Measurements from ENCODE around the gene CFAP61.

Gene CFAP61

DNA sequence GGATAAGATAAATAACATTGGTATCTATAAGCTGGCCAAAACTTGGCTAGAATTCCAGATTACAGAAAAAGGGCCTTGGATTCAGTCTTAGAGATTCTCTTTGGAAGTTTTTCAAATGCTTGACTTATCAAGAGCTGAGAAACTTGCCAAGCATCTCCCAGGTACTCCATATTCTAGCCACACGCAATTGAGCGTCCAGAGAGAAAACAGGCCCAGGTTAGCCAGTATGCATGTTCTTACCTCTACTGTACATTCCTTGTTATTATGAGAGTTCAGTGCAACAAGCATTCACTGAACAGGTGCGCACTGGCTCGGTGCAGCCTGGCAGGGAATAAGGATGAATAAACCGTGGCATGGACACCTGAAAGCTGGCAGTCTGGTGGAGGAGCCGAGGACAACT is 13.7 kb upstream of the CFAP61 start:
- DNase-seq, result no peak

DNA sequence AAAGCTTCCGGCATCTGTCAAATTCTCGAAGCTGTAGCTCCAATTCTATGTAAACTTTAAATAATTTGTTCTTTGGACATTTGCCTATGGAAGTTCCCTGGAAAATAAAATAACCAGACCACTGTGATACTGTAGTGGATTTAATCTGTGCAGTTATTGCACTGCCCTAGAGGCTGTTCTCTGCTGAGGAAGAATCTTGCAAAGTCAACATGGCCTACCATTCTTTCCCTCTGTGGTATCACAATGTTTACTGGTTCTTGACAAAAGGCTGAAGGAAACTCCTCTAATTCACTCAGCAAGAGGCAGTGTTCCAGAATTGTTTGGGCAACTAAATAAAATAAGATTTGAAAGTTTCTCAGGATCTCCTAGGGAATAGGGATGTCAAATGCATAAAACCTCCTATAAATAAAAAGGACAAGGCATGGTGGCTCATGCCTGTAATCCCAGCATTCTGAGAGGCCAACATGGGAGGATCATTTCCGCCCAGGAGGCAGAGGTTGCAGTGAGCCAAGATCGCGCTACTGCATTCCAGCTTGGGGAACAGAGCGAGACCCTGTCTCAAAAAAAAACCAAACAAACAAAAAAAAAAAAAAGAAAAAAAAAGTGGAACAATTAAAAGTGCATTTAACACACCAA is 12.5 kb upstream of the CFAP61 start:
- DNase-seq, result no peak

DNA sequence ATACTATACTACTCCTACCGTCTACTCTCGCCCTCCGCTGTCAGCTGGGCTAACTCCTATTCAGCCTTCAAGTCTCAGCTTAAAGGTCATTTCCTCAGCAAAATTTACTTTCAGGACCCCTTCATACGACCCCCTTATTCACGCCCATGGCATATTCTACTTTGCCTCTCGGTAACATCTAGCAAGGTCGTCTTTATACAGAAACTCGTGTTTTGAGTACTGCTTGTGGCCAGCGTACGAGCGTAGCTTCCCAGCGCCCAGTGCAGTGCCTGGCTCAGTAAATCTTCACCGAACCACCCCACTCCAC is 612 bp upstream of the CFAP61 start:
- no peak for DNase-seq

DNA sequence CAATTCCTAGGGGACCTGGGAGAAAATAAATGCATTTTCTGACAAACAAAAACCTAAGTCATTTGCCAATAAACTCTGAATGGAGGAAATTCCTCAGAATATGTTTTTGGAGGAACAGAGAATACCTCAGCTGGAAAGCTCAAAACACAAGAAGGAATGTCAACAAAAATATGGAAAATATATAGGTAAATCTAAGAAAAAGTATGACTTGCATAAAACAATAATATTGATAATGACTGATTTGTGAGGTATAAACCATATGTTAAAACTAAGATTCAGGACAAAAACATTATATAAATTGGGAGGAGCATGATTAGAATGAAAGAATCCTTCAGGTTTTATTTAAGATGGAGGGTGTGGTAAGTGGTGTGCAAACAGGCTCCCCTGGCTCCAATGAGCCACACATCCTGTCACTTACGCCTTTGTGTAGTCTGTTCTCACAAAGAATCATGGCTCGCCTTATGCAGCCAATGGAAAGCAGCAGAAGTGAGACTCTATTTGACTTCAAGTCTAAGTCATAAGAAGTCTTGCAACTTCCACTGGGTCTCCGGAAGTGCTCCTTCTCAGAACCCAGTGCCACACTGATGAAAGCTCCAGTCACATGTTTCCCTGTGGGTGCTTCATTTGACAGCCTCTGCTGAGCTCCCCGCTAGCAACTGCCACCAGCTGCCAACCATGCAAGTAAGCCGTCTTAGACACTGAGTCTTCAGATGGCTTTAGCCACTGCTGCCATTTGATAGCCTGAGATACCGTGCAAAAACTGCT is 8.1 kb downstream of the CFAP61 start:
- DNase-seq, result no peak

DNA sequence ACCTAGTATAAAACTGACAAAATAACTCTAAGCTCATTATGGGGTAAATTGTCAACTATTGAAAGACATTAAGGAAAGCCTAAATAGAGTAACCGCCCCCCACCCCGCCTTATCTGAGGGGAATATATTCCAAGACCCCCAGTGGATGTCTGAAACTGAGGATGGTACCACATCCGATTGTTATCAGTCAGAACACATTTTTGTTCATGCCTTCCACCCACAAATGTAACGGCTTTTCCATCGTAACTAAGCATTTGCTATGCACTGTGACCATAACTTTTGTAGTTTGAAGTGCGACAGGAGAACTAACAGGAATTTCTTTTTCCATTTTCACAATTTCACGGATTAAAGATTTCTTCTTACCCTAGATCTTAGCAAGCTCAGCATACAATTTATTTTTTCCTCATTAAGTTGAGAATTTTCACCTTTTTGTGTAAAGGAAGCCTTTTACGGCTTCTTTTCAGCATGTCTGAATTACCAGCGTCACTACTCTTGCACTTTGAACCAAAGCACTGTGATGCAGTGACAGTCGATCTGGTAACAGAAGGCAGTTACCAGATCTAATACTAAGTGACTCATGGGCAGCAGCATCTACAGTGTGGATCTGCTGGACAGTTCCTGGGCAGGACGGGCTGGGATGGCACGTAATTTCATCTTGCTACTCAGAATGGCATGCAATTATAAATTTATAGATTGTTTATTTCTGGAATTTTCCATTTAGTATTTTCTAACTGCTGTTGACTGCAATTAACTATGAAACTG is 11.8 kb downstream of the CFAP61 start:
- DNase-seq, result no peak

DNA sequence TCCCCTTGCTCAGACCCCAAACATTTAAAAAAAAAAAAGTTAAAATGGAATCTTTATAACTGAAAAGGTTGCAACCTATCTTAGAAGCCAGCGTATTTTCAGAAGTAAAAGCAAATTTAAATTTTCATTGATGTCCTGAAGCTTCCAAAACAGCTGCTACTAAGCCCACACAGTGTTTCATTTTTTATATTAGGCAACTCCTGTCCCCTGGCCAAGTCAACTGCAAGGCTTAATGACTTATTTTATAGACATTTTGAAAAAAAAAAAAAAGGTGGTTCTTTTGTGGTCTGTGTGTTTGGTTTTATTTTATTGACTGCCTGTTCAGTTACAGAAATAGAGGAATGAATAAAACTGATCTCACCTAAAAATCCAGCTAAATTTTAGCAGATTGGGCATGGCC is 13.0 kb downstream of the CFAP61 start:
- DNase-seq, result no peak

DNA sequence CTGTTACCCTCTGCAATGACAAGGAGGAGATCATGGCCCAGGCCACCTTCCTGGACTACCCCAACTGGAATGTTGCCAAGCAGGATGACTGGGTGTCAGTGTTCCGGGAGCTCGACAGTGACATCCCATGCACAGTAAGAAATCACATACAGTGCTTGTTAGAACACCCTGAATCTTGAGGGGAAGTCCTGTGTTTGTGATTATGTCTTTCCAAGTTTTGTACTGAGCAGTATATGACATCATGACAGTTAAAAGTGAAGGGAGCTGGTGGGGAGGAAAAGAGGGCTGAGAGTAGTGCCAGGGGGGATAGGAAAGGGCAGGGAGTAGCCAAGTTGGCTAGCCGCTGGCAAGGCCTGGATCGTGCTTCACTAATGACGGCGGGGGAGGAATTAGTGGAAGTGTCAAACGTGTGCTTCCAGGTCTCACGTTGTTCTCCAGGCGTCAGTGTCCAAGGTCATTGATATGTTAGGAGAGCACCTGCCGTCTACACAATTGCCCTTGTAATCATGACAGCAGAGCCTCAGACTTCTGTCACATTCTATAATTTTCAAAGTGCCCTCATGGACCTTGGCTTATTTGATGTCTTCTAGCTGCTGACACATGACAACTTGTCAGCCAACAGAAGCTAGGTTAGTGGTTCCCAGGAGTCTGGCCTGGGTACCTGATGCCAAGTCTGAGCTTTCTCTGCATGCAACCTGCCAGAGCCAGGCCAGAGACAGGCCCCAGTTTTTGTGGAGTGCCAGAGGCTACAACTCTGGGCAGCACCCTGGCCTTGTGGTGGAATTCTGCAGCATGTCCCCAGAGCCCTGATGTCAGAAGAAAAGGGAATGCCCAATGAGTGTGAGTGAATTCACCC is 18.8 kb downstream of the CFAP61 start:
- no peak for DNase-seq

DNA sequence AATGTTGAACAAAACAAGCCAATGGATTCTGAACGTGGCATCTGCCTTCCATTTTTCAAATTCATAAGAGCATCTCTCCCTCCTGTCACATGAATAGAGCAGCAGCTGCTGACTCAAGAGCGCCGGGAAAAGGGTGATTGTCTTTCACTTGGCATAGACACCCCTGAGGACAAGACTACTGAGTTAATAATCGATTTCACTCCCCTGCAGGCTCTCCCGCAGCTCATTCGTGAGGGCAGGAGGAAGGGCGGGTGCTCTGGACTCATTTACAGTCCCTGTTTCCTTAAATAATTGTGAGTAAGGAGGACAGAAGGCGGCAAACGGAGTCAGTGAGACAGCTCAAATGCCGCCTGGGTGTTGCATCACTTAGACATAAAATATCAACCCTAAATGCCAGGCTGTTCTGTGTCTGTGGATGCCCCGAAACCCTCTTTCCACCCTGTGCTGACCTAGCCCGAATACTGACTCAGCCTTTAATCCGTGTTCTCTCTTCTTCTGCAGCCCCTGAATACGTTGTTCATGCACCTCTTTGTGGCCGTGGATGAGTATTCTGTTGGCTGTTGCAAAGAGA is 21.6 kb downstream of the CFAP61 start:
- DNase-seq, result peak; percentile 70

DNA sequence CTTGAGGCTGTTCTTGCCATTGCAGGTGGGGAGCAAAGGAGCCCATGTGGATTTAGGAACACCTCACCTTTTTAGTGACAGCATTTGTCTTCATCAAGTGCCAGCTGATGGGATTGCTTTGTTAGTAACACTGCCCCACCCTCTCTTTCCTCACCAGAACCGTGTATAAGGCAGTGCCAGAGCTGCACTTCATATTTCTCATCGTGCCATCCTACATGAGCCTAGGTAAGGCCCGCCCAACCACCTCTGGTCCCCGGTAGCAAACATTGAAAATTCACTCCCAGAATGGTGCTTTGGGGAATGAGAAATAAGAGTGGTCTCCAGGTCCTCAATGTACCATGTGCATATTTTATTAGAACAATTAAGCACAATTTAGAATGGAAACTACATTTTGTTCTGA is 22.7 kb downstream of the CFAP61 start:
- DNase-seq, result no peak

DNA sequence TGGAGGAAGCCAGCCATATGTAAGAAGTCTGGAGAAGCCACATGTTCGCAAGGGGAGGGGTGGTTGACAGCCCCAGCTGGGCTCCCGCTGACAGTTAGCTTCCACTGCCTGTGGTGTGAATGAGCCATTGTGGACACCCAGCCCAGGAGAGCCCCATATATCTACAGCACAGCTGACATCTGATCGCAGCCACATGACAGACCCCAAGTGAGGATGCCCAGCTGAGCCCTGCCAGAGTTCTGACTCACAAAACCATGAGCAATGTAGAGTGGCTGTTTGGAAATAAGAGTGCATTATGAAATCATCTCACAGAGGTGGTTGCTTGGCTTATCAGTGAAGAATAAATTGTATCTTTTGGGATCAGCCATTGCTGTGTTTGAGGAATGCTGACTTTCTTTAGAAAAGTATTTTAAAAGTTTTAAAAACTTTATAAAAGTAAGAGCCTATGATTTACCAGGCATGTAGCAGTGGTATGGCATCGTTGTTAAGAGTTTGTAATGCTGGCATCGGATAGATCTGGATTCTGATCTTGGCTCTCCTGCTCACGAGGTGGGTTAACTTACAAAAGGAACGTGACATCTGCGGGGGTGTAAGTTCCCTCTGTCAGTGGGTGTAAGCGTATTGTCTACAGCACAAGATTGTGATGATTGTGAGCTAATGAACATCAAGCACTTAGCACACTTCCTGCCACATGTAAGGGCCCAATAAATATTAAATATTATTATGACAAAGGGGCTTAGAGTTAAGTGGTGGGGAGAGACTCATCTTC is 24.1 kb downstream of the CFAP61 start:
- DNase-seq, result no peak

DNA sequence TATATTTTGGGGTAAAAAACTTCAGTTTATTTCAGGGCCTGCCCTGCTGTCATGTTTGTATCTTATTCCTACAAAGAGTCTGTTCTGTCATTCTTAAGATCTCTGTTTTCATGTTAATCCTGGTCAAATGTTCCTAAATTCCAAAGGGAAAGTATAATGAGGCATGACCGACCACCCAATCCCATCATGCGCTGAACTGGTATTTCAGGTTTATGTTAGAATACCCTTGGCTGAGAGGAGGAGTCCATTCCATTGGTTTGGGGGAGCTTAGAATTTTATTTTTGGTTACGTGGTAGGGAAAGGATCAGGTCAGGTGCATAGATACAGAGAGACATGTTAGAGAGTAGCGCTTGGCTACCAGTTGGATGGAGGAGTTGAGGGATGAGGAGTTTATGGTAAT is 25.7 kb downstream of the CFAP61 start:
- DNase-seq, result peak; percentile 16

DNA sequence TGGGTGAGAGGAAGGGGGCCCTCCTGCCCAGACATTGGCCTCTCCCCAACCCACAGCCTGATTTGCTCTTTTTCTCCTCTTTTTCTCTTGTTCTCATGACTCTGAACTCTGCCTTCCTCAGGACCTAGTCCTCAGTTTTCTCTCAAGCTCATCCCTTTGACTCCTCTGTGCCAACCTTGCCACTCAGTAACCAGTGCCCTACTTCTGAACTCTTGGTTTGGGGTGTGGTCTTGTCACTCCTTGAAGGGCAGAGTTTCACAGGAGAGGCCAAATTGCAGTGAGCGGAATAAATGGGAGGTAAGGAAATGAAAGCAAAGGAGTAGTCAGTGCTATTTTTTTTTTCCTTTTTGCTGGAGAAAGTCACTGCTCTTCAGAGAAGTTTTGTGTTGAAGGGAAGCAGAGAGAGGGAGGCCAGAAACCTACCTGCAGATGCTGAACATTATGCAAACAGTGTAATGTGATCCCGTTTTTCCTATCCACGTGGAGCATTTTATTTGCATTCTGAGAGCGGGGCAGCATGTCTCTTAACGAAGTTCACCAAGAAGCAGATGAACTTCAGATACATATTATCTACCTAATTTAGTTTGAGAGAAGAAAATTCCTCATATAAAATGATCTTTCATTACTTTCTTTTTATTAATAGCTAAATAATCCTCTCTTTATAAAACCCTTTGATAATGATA is 26.9 kb downstream of the CFAP61 start:
- DNase-seq, result peak; percentile 90

DNA sequence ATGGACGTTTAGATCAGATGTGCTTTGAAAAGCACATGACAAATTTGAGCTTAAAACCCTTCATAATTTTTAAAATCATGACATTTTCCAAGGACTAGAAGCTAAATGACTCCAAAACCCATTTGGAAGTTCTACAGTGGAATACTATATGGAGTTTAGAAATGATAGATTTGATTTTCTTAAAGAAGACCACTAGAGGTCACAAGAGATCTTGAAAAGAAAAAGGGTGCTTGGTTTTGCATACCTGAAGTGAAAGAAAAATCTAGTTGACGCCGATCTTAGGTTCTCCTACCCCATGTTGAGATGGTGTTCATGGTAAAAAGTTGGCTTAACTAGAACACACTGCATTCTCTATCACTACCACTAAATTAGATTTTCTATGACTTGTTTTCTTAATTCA is 31.5 kb downstream of the CFAP61 start:
- DNase-seq, result peak; percentile 92

DNA sequence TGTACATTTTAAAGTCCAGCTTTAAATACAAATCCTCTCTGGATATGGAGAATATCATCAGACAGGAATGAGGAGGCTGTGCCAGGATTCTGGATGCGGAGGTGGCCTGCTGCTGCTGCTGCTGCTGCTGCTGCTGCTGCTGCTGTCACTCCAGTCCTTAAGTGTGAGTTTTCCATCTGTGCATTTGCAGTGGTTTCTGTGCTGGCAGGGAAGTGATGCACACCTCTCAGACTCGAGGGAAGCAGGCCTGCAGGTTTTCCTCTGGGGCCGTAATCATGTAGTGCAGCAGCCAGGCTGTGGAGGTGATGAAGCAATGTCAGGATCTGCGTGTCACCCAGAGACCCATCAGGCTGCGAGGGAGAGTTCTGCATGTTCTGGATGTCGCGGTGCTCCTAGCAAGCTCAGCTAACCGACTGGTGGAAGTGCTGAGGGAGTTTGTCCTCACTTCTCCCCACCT is 32.0 kb downstream of the CFAP61 start:
- DNase-seq, result peak; percentile 42

DNA sequence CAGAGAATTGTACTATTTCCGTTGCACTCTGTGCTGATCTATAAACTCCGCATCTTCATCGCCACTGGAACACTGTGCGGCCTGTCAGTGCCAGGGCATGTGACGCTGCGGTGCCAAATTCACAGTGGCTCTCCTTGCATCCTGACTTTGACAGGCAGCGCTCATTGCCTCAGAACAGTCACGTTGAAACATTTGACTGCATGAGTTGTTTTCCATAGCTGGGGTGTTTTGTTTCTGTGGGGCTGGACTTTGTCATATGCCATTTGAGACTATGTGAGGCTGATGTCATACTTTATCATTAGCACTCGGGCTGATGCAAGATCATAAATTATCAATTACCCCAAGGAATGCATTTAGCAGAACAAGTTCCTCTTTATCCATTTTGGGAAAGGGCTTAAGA is 32.7 kb downstream of the CFAP61 start:
- no peak for DNase-seq

DNA sequence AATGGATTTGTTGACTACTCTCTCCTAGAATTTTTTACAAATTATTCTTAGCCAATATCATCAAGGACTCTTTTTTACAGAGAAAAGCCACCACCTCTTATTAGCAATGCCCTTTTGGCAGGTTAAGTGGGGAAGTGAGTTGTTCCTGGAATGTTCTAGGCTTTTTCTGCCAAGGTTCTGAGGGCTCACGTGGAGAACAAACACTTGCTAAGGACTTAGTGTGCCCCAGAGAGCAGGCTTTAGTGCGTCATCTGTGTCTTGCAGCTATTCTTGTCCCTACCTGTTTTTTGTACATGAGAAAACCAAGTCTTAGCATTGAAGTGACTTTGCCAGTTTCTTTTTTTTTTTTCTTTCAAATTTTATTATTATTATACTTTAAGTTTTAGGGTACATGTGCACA is 33.5 kb downstream of the CFAP61 start:
- DNase-seq, result no peak

DNA sequence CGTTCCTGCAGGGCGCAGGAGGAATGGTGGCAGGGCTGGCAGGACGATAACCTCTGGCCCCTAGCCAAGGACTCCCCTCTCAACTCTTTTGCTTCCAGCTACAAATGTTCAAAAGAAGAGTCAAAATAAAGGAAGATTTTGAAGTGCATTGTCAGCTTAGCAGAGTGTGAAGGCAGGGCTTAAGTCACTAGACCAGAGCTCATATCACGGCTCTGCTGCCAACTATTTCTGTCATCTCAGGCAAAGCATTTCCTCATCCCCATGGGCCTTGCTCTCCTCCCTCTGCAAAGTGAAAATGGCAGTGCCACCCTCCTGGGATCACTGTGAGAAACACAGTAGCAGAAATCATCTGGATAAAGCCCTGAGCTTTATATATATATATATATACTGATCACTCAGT is 36.7 kb downstream of the CFAP61 start:
- no peak for DNase-seq

DNA sequence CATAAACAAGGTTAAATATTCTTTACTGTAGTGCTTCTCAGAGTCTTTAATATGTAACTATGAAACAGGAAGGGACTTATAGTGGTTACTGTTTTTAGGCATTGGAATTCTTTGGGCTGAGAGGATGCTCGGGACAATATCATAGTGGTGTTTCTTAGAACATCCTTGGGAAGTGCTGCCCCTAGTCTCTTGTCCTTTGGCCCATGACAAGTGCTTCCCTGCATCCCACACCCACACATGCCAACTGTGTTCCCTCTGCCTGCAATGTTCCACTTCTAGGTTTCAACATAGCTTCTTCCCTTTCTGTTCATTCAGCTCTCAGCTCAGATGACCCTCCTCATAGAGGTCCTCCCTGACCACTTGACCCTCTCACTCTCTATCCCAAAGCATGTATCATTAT is 37.6 kb downstream of the CFAP61 start:
- no peak for DNase-seq

DNA sequence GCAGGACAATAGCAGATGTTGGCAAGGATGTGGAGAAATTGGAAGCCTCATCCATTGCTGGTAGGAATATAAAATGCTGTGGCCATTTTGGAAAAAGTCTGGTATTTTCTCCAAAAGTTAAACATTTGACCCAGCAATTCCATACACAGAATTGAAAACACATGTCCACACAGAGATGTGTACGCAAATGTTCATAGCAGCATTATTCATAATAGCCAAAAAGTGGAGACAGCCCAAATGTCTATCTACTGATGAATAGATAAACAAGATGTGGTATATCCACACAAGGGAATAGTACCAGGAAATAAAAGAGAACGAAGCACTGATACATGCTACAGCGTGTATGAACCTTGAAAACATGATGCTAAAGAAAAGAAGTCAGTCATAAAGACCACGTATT is 40.5 kb downstream of the CFAP61 start:
- DNase-seq, result no peak

DNA sequence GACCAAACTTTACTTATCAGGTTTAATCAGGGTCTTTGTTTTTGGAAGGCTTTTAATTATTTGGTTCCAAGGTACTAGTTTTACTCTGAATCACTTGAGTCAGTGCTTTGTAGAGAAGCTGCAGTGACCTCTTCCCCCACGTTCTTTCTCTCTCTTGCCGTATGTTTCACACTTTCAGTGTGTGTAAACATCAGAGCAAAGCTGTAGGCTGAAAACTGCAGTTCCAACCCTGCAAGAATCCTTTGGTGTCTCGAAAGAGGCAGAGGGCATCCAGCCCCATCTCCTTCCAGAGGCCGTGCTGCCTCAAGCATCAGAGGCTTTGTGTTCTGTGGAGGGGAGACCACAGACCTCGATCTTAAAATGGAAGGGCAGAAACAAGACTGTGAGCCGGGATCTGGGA is 42.1 kb downstream of the CFAP61 start:
- DNase-seq, result no peak

DNA sequence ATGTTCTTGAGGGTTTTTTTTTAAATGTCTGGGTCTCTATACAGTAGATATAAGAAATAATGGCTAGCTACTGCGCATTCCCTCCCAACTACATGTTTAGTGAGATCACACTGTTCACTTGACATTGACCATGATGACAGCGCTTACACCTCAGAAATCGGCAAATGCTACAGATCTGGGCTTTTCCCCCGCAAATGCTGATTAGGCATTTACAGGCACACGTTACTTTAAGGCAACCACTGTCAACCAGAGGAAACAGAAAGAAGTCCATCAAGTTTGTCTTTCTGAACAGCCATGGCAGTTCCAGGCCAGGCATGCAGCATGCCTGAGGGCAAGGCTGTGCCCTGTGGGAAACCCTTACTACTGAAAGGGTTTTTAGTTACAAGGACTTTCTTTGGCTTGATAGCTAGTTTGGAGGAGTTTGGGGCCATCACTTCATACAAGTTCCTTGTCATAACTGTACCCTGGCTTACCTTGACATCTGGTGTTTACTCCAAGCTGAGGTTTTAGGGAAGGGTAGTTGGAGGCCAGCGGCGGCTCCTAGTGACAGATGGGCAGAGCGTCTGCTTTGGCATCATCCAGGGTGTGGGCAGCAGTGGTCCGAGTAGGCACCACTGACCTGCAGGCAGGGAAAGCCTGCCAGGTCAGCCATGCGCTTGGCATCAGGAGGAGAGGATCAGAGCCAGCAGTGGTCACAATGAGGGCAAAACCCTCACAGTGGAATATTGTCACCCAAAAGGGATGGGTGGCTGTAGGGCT is 43.0 kb downstream of the CFAP61 start:
- DNase-seq, result no peak

All from NCI-H510A treated with DMSO at 0.1 percent for 48 hours (cell line).